Bronchial epithelial cell (primary cell): ENCODE data around the gene BEND6. TPM values are rescaled to one million over a fixed set of nuclear protein-coding genes. Genes with fewer than 3 reads are reported as not detected.

Experiments
- DNase-seq: peaks from one replicate; pipeline ENCODE4 v3.0.0-alpha.2; 2010; ENCODE audit warnings: low read depth
- FAIRE-seq: peaks from 2 replicates; lab custom pipeline; 2011; peaks lifted over from hg19 to GRCh38; lab: Jason Lieb, UNC
- H3K27me3 ChIP-seq: 2 replicates; pipeline ENCODE4 v1.5.1; 2011; ENCODE audit warnings: low read length; ENCODE audit not compliant: control insufficient read depth, insufficient read depth
- H3K36me3 ChIP-seq: 2 replicates; pipeline ENCODE4 v1.5.1; 2011; ENCODE audit warnings: low read length; ENCODE audit not compliant: control insufficient read depth, insufficient read depth
- H3K4me3 ChIP-seq: 2 replicates; pipeline ENCODE4 v1.5.1; 2011; ENCODE audit warnings: mild to moderate bottlenecking, low read depth, low read length, control low read depth
- total RNA-seq: library from RNA; depleted of rRNA; stranded (reverse); fragments of >200 nt; gene quantifications from 2 replicates; pipeline ENCODE4 v1.2.1, GENCODE V29; 2014
- TF ChIP-seq, protein P1 (sequence below): IDR thresholded peaks from 2 replicates; pipeline ENCODE4 v1.5.1; 2011; ENCODE audit warnings: mild to moderate bottlenecking, moderate library complexity, low read length, control low read depth, inconsistent platforms; ENCODE audit not compliant: insufficient read depth, severe bottlenecking

Gene BEND6
- total RNA-seq, 1 donor from 2014 or later: 0.53 TPM

DNA sequence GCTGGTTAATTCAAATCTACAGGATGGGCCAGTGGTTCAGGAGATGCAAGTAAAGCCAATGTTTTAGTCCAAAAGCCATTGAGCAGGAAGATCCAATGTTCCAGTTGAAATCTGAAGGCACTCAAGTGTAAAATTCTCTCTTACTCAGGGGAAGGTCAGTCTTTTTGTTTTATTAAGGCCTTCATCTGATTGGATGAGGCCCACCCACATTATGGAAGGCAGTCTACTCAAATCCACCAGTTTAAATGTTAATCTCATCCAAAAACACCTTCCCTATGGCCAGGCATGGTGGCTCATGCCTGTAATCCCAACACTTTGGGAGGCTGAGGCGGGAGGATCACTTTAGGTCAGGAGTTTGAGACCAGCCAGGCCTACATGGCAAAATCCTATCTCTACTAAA, 31.3 kb upstream of the BEND6 start:
- DNase-seq (no peak), FAIRE-seq (no peak)
- TF ChIP-seq, protein P1, sequence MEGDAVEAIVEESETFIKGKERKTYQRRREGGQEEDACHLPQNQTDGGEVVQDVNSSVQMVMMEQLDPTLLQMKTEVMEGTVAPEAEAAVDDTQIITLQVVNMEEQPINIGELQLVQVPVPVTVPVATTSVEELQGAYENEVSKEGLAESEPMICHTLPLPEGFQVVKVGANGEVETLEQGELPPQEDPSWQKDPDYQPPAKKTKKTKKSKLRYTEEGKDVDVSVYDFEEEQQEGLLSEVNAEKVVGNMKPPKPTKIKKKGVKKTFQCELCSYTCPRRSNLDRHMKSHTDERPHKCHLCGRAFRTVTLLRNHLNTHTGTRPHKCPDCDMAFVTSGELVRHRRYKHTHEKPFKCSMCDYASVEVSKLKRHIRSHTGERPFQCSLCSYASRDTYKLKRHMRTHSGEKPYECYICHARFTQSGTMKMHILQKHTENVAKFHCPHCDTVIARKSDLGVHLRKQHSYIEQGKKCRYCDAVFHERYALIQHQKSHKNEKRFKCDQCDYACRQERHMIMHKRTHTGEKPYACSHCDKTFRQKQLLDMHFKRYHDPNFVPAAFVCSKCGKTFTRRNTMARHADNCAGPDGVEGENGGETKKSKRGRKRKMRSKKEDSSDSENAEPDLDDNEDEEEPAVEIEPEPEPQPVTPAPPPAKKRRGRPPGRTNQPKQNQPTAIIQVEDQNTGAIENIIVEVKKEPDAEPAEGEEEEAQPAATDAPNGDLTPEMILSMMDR: no peak
- H3K36me3 ChIP-seq: no peaks in the 10 kb centered on the region
- H3K4me3 ChIP-seq: no peak overlapping the region
- H3K27me3 ChIP-seq: no peaks in the 10 kb centered on the region

DNA sequence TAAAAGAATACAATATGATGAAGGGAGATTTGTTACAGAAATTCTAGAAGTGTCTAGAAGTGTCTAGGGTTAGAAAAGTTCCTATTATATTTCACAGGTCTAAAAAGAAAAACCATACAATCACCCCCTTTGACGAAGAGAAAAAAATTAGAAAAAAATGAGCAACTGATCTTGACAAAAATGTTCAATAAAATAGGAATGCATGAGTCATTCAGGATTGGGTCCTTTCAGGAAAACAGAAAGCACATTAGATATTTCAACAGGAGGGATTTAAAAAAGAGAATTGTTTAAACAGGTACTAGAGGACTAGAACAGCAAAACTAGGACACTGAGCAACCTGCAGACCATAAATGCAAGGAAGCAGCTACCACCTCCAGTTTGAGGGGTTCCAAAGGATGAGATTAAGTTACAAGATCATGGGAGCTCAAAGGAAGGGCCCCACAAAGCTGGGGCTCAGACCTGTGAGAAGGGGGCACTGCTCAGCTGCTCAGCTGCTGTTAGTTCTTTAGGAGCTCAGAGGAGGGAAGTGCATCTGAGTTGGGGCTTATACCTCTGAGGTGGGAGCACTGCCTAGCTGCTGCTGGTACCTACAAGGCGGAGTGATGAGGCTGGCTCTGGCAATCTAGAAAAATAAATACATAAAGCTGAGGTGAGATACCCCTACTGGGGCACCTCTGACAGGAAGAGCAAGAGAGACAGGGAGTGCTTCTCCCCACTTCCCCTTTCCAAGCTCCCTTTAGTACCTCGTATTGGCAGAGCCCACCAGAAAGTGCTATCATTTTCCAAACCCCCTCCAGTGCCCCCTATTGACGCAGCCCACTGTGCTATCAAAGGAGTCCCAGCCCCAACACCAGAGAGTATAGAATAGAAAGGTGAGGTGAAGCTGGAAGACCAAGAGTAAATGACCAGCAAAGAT, 27.1 kb upstream of the BEND6 start:
- TF ChIP-seq, protein P1: no peak
- H3K27me3 ChIP-seq: no peaks in the 10 kb centered on the region
- H3K4me3 ChIP-seq: no peak overlapping the region
- no peak for FAIRE-seq
- peak; percentile 14 for DNase-seq
- no peaks in the 10 kb centered on the region for H3K36me3 ChIP-seq

DNA sequence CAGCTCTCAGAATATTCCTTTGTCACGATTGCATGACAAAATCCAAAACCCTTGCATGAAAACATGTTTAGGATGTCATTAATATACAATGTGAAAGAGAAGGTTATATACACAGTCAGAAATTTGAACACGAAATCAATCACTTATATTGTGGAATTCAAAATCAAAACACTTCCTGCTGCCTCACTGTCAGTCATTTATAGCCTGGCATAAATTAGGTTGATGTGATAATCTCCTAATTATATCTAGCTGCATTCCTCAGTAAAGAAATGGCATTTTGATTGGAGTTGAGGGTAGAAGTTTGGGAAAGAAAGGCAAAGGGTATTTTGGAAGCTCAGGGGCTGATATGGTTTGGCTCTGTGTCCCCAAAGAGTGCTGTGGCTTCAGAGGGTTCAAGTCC, 24.1 kb upstream of the BEND6 start:
- Histone ChIP-seq H3K36me3 (no peaks in the 10 kb centered on the region), H3K27me3 (no peaks in the 10 kb centered on the region), H3K4me3 (no peak overlapping the region)
- no peak for FAIRE-seq
- TF ChIP-seq, protein P1: no peak
- no peak for DNase-seq

DNA sequence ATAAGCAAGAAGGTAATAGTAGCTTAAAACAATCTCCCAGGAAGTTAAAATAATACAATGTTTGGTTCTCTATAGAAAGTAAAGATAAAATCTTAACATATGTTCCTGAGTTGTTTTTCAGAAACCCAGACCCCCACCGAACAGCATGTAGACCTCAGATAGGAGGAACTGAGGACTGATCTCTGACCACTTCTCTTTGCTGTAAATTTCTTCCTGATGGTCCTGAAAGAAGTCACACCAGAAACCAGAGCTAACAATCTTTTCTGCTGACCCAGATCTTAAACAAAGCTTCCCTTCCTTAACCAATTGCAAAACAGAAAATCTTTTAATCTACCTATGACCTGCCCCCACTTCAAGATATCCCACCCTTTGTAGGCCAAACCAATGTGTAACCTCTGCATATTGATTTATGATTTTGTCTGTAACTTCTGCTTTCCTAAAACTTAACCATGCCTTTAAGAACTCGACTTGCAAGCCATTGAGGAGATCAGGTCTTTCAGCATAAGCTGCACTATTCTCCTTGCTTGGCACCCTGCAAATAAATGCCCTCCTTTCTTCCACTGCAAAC, 21.9 kb upstream of the BEND6 start:
- FAIRE-seq (no peak), DNase-seq (no peak)
- H3K36me3 ChIP-seq: no peaks in the 10 kb centered on the region
- TF ChIP-seq, protein P1: no peak
- no peak overlapping the region for H3K4me3 ChIP-seq
- H3K27me3 ChIP-seq: no peaks in the 10 kb centered on the region

DNA sequence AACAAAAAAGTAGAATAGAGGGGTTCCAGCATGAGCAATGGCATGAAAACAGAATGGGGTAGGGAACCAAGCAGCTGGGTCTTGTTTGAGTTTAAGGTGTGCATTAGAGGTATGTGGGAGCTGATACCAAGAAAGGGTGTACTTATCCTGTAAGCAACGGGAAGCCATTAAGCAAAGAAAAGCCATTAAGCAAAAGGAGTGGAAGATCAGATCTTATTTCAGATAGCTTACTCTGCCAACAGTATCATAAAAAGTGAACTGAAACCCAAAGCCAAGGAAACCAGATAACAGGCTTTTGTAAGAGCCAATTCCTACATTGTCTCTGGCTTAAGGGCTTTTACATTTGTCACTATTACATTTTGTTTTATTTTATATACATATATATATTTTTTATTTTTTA, 21.3 kb upstream of the BEND6 start:
- DNase-seq (no peak), FAIRE-seq (no peak)
- Histone ChIP-seq H3K36me3 (no peaks in the 10 kb centered on the region), H3K4me3 (no peak overlapping the region), H3K27me3 (no peaks in the 10 kb centered on the region)
- TF ChIP-seq, protein P1: no peak
